HUES64 (cell line): ENCODE measurements around the gene SRL.
"Not testable (repeated sequence)": the region's sequence is repeated elsewhere in the genome, so short reads cannot be mapped to it uniquely, and the experiment has no call there.

Experiments
- H3K27ac ChIP-seq: 2 replicates; pipeline ENCODE4 v1.7.0; 2013; ENCODE audit warnings: low read depth, low read length, inconsistent platforms
- H3K27me3 ChIP-seq: 2 replicates; pipeline ENCODE4 v1.6.1; 2013; ENCODE audit warnings: mild to moderate bottlenecking, low read length; ENCODE audit not compliant: insufficient read depth
- H3K36me3 ChIP-seq: 2 replicates; pipeline ENCODE4 v1.6.1; 2013; ENCODE audit warnings: mild to moderate bottlenecking, low read length; ENCODE audit not compliant: insufficient read depth
- H3K4me1 ChIP-seq: 2 replicates; pipeline ENCODE4 v1.6.1; 2013; ENCODE audit warnings: mild to moderate bottlenecking, low read length, moderate library complexity; ENCODE audit not compliant: insufficient read depth
- H3K4me3 ChIP-seq: 2 replicates; pipeline ENCODE4 v1.5.1; 2013; ENCODE audit warnings: mild to moderate bottlenecking, low read length, moderate library complexity
- H3K9ac ChIP-seq: 2 replicates; pipeline ENCODE4 v1.6.1; 2013; ENCODE audit warnings: mild to moderate bottlenecking, low read depth, low read length
- H3K9me3 ChIP-seq: 2 replicates; pipeline ENCODE4 v1.6.1; 2013; ENCODE audit warnings: low read depth, low read length; ENCODE audit not compliant: insufficient read depth
- WGBS: fragments of 150-250, 120-280 bp; methylation state at CpG from one replicate; pipeline ENCODE4 v1.1.7; 2013; ENCODE audit warnings: missing lambda C conversion rate; 5-methylcytosine and 5-hydroxymethylcytosine counted together

The SRL gene

DNA sequence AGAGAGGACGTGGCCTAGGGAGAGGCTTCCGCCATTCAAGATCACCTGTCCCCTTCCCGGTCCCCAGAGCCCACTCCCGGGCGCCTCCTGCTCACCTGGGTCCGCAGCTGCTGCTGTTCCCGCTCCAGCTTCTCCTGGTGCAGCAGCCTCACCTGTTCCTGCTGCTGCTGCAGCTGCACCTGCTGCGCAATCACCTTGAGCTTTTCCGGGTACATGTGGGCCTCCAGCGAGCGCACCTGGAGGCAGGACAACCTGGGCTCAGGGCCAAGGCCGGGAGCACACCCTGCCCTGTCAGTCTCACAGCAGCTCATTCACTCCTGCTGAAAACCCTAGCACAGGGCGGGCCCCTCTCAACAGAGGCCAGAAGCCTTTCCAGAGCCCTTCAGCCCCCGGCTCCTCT is 18.5 kb upstream of the SRL start:
- Histone ChIP-seq H3K9ac (no peak overlapping the region), H3K27me3 (no peaks in the 10 kb centered on the region), H3K4me3 (no peak overlapping the region), H3K27ac (no peak overlapping the region), H3K9me3 (no peaks in the 10 kb centered on the region), H3K36me3 (peaks cover 54% of the 10 kb centered on the region), H3K4me1 (peaks cover 10% of the 10 kb centered on the region)
- WGBS = 96% methylated on average over 14 of the region's 14 CpGs

- no peaks in the 10 kb centered on the region for H3K4me1 ChIP-seq
- peaks cover 56% of the 10 kb centered on the region for H3K36me3 ChIP-seq
- no peak overlapping the region for H3K9ac ChIP-seq
- no peaks in the 10 kb centered on the region for H3K9me3 ChIP-seq
- no peak overlapping the region; the same call in 1 of the 2 replicates for H3K27ac ChIP-seq
- no peaks in the 10 kb centered on the region for H3K27me3 ChIP-seq
- H3K4me3 ChIP-seq = no peak overlapping the region
- WGBS = 93% methylated on average over 34 of the region's 34 CpGs
Measured at GRCh38 chr16:4257646-4258556, 16.0 kb upstream of the SRL start.

- Histone ChIP-seq H3K27me3 (no peaks in the 10 kb centered on the region), H3K4me3 (peak overlapping the region; percentile 79), H3K36me3 (peaks cover 21% of the 10 kb centered on the region), H3K9me3 (no peaks in the 10 kb centered on the region), H3K27ac (peak overlapping the region; percentile 92), H3K4me1 (no peaks in the 10 kb centered on the region), H3K9ac (peak overlapping the region; percentile 78)
- under 1% methylated on average over 80 of the region's 80 CpGs for WGBS
Measured at GRCh38 chr16:4253394-4254150, 11.7 kb upstream of the SRL start.

- 69% methylated on average over 23 of the region's 23 CpGs for WGBS
- not testable (repeated sequence) for H3K27me3 ChIP-seq, H3K4me1 ChIP-seq, H3K9me3 ChIP-seq
- Histone ChIP-seq H3K27ac (peak overlapping the region; percentile 92; the same call in 1 of the 2 replicates), H3K36me3 (peaks cover 16% of the 10 kb centered on the region), H3K4me3 (peak overlapping the region; percentile 79), H3K9ac (peak overlapping the region; percentile 78; the same call in 1 of the 2 replicates)
Measured at GRCh38 chr16:4253012-4253393, 11.1 kb upstream of the SRL start.

DNA sequence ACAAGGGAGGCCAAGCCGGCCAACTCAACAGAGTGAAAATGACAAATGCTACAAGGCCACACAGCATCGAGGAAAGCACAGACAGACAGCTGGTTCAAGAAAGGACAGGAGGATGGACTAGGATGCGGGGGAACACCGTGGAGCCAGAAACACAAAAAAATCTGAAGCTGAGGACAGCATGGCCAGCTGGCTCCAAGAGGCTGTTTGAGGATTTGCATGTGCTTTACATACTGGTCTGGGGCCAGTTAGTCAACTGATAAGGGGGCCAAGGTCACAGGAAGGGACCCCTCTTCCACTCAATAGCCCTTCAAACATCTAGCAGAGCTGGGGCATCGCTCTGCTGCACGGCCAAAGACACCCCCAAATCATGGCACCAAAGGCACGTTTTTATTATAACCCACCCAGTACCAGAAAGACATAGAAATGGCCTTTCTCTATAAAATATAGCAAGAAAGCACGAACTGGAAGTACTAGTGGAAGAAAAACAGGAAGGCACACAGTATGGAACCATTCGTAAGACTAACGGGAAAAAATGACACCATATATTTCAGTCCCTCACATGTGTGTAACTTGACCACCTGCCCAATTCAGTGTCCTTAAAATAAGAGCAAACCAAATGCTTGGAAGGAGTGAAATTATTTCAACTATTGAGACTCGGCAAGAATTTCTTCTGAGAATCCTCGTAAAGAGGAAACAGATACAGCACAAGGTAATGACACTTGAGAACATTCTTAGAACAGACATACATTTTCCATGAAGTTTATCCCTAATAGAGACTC is 7.8 kb upstream of the SRL start:
- H3K4me3 ChIP-seq = no peak overlapping the region
- no peaks in the 10 kb centered on the region for H3K36me3 ChIP-seq
- H3K27me3 ChIP-seq = no peaks in the 10 kb centered on the region
- WGBS = 86% methylated on average over 12 of the region's 12 CpGs
- H3K4me1 ChIP-seq = no peaks in the 10 kb centered on the region
- H3K27ac ChIP-seq = no peak overlapping the region
- H3K9me3 ChIP-seq = no peaks in the 10 kb centered on the region
- H3K9ac ChIP-seq = no peak overlapping the region

- H3K9ac ChIP-seq = no peak overlapping the region
- 89% methylated on average over 7 of the region's 7 CpGs for WGBS
- no peak overlapping the region for H3K4me3 ChIP-seq
- no peak overlapping the region for H3K27ac ChIP-seq
- peaks cover 9% of the 10 kb centered on the region for H3K9me3 ChIP-seq
- no peaks in the 10 kb centered on the region for H3K36me3 ChIP-seq
- H3K4me1 ChIP-seq = no peaks in the 10 kb centered on the region
- no peaks in the 10 kb centered on the region for H3K27me3 ChIP-seq
Measured at GRCh38 chr16:4247460-4247784, 5.5 kb upstream of the SRL start.

- Histone ChIP-seq H3K9ac (no peak overlapping the region), H3K27me3 (no peaks in the 10 kb centered on the region), H3K4me3 (no peak overlapping the region), H3K36me3 (no peaks in the 10 kb centered on the region), H3K9me3 (peaks cover 9% of the 10 kb centered on the region), H3K27ac (no peak overlapping the region), H3K4me1 (no peaks in the 10 kb centered on the region)
- WGBS = 92% methylated on average over 14 of the region's 14 CpGs
Measured at GRCh38 chr16:4246777-4247459, 5.0 kb upstream of the SRL start.

GRCh38 chr16:4245077-4245791 is 3.4 kb upstream of the SRL start:
- Histone ChIP-seq H3K4me3 (no peak overlapping the region), H3K27me3 (no peaks in the 10 kb centered on the region), H3K27ac (no peak overlapping the region), H3K9ac (no peak overlapping the region), H3K9me3 (peaks cover 9% of the 10 kb centered on the region), H3K4me1 (peaks cover 8% of the 10 kb centered on the region), H3K36me3 (no peaks in the 10 kb centered on the region)
- 94% methylated on average over 13 of the region's 13 CpGs for WGBS

- Histone ChIP-seq H3K9ac (no peak overlapping the region), H3K4me3 (no peak overlapping the region), H3K4me1 (peaks cover 12% of the 10 kb centered on the region), H3K27me3 (no peaks in the 10 kb centered on the region), H3K36me3 (no peaks in the 10 kb centered on the region), H3K27ac (no peak overlapping the region), H3K9me3 (peaks cover 9% of the 10 kb centered on the region)
- WGBS = 73% methylated on average over 10 of the region's 10 CpGs
Measured at GRCh38 chr16:4244254-4245076, 2.6 kb upstream of the SRL start.
